Stomach (tissue), 9 donors: Measurements from ENCODE around the gene CAPN14. TPM values are rescaled to one million over a fixed set of nuclear protein-coding genes. Genes with fewer than 3 reads are reported as not detected.

Experiments
- DNase-seq, 2 donors: peaks; one replicate each; pipeline versions ENCODE4 v3.0.0 to v3.0.0-alpha.2; 2013 to 2019
- H3K27ac ChIP-seq, 5 donors: fragments of 200-600 bp in 4 of 5; sonication (generic) in 4 of 5; one replicate each; pipeline ENCODE4 v1.5.1; 2013 to 2019; ENCODE audit warnings: mild to moderate bottlenecking in 1 of 5, moderate library complexity in 1 of 5
- H3K27me3 ChIP-seq, 3 donors: fragments of 200-600 bp; sonication (generic); one replicate each; pipeline ENCODE4 v1.5.1; 2017 to 2019; ENCODE audit warnings: mixed run types in 1 of 3
- H3K36me3 ChIP-seq, 4 donors: fragments of 200-600 bp; sonication (generic); 1 replicate in 3 of 4; 2 replicates in 1 of 4; pipeline ENCODE4 v1.5.1; 2016 to 2019
- H3K4me1 ChIP-seq, 4 donors: fragments of 200-600 bp; sonication (generic); one replicate each; pipeline ENCODE4 v1.5.1; 2016 to 2019
- H3K4me3 ChIP-seq, 4 donors: fragments of 200-600 bp; sonication (generic) in 3 of 4; one replicate each; pipeline ENCODE4 v1.5.1; 2016 to 2019; ENCODE audit warnings: mild to moderate bottlenecking in 1 of 4
- H3K9me3 ChIP-seq, 4 donors: fragments of 200-600 bp; sonication (generic); one replicate each; pipeline ENCODE4 v1.5.1; 2016 to 2019
- CTCF ChIP-seq, 7 experiments: fragments of 450-650 bp in 4 of 7; fragments of 200-600 bp in 3 of 7; sonication (generic) in 3 of 7; IDR thresholded peaks; one replicate each; pipeline ENCODE4 v1.5.1; 2016 to 2019; ENCODE audit warnings: antibody characterized with exemption in 7 of 7, control low read depth in 2 of 7, mild to moderate bottlenecking in 1 of 7
- EP300 ChIP-seq: sonication (generic); formaldehyde crosslinking; IDR thresholded peaks from one replicate; pipeline ENCODE4 v1.6.1; 2017; ENCODE audit warnings: antibody characterized with exemption
- POLR2A ChIP-seq, 4 donors: fragments of 450-650 bp; IDR thresholded peaks; one replicate each; pipeline ENCODE4 v1.6.1; 2016; ENCODE audit warnings: antibody characterized with exemption in 4 of 4, control low read depth in 2 of 4, mild to moderate bottlenecking in 1 of 4, moderate library complexity in 1 of 4
- POLR2AphosphoS5 ChIP-seq, 3 donors: sonication (generic); formaldehyde crosslinking; IDR thresholded peaks; one replicate each; pipeline ENCODE4 v1.6.1; 2016; ENCODE audit warnings: antibody characterized with exemption in 3 of 3
- WGBS, 5 donors: extraction: QIAGEN DNeasy Blood & Tissue Kit in 3 of 5; methylation state at CpG; one replicate each; pipeline versions ENCODE4 v1.1.5 to v1.1.7; 2013 to 2018; 5-methylcytosine and 5-hydroxymethylcytosine counted together
- intact Hi-C: fragments of 100-400 bp; cut with DNase I; formaldehyde crosslinking; loops from one replicate; pipeline ENCODE4 v1.15.1; 2023; ENCODE audit warnings: low total_unique reads
- polyA plus RNA-seq, 3 donors: library from polyadenylated mRNA; stranded (reverse); fragments of 200-250 nt; gene quantifications; one replicate each; pipeline ENCODE4 v1.2.3, GENCODE V29; 2013
- total RNA-seq, 5 donors: library from RNA; depleted of rRNA; stranded (reverse); fragments of >200 nt; gene quantifications; one replicate each; pipeline versions ENCODE4 v1.1.0 to v1.2.3, GENCODE V29; 2014 to 2016
- donor health status: healthy with polysubstance abuse.
- donor health status: Bipolar disorder and iron deficiency.
- donor health status: healthy.

CAPN14 gene
- total and polyA plus RNA-seq, 8 donors, result 0.06 to 66.0 (median 1.3) TPM; not detected in 5

GRCh38 chr2:31222071-31222470 lies 4.8 kb upstream of the CAPN14 start:
- TF ChIP-seq POLR2AphosphoS5 (IDR thresholded peaks at IDR 0.05), result no peak
- no peak for TF ChIP-seq CTCF (IDR thresholded peaks at IDR 0.05)
- no peak for TF ChIP-seq POLR2A (IDR thresholded peaks at IDR 0.05)
- TF ChIP-seq EP300, result no peak
- peaks cover 0 to 4% (median 0%) of the 10 kb centered on the region in 4 donors for H3K4me1 ChIP-seq
- 73 to 84% (median 79%) methylated on average over 4 of the region's 4 CpGs for WGBS, 5 donors
- H3K27ac ChIP-seq, result no peak overlapping the region
- H3K27me3 ChIP-seq, result peaks cover 0 to 21% (median 0%) of the 10 kb centered on the region in 3 donors
- intact Hi-C loops, result no loop called here
- no peak overlapping the region for H3K4me3 ChIP-seq
- no peak for DNase-seq
- no peaks in the 10 kb centered on the region for H3K36me3 ChIP-seq
- H3K9me3 ChIP-seq, result no peaks in the 10 kb centered on the region

- no peak for DNase-seq
- 59 to 72% (median 67%) methylated on average over 6 of the region's 6 CpGs for WGBS, 5 donors
- Histone ChIP-seq H3K4me3 (no peak overlapping the region), H3K27me3 (peaks cover 0 to 16% (median 0%) of the 10 kb centered on the region in 3 donors), H3K27ac (no peak overlapping the region), H3K36me3 (no peaks in the 10 kb centered on the region), H3K4me1 (peaks cover 0 to 4% (median 0%) of the 10 kb centered on the region in 4 donors), H3K9me3 (no peaks in the 10 kb centered on the region)
- TF ChIP-seq CTCF (IDR thresholded peaks at IDR 0.05) (no peak), POLR2A (IDR thresholded peaks at IDR 0.05) (no peak), EP300 (no peak), POLR2AphosphoS5 (IDR thresholded peaks at IDR 0.05) (no peak)
- intact Hi-C loops, result no loop called here
These were observed 4.2 kb upstream of the CAPN14 start for GRCh38 chr2:31221544-31221943.

DNA sequence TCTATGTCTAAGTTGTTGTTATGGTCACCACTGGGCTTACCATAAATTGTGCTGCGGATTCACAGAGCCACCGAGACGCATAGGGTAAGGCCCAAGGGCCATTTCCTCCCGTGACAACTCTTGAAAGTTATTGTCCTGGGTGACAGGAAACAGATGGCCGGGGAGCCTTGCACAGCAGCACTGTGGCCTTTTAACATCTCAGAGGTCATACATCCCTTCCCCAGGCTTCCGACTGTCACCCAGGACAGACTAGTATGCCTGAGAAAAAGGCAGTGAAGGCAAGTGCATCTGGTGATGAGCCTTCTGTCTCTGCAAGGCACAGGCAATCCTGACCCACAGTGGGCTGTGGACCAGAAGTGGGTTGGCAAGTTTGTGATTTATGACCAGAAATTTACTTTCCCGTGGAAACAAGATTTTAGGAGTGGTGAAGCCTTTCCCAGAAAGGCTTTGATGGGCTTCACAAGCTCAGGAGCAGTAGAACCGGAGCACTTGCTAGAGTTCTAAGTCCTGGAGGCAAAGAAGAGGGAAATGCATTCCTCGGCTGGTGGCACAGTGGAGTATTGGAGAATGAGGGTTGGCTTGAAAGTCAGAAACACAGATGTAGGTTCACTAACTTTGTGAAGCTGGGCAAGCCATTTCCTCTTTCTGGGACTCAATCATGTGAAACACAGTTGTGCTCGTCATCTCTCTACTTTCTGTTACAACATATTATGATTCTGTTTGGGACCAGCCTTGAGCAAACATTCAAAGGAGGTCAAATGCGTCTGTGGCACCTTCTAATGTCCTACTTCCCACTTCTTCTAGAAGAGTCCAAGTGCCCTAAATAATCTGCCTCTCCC lies 2.0 kb upstream of the CAPN14 start:
- Histone ChIP-seq H3K4me3 (no peak overlapping the region), H3K27me3 (peaks cover 0 to 14% (median 0%) of the 10 kb centered on the region in 3 donors), H3K4me1 (peaks cover 0 to 4% (median 0%) of the 10 kb centered on the region in 4 donors), H3K9me3 (no peaks in the 10 kb centered on the region), H3K36me3 (no peaks in the 10 kb centered on the region), H3K27ac (peak overlapping the region in 2 of 5 donors; percentile 18 to 29)
- peak in 1 of 2 donors; percentile 66 for DNase-seq
- no peak for TF ChIP-seq POLR2A (IDR thresholded peaks at IDR 0.05)
- no peak for TF ChIP-seq CTCF (IDR thresholded peaks at IDR 0.05)
- no peak for TF ChIP-seq EP300
- TF ChIP-seq POLR2AphosphoS5 (IDR thresholded peaks at IDR 0.05), result no peak
- 55 to 65% (median 60%) methylated on average over 11 of the region's 11 CpGs for WGBS, 5 donors
- intact Hi-C loops, result no loop called here

DNA sequence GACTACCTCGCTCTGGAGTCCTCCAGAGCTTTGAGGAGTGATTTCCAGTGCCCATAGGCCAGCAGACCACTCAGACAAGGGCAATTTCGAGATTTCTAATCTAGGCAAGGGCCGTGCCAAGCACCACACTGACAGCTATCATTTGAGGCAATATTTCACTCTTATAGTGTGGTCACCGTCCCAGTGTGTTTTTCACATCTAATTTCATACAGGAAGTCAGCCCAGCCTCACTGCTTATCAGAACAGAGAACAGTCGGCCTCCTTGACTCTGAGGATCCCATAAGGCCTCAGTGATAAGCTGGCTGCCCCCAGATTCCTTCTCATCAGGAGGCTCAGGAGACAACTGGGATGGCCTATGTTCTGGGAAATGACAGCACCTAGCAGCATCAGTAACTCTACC lies 581 bp downstream of the CAPN14 start:
- peaks cover 0 to 10% (median 0%) of the 10 kb centered on the region in 3 donors for H3K27me3 ChIP-seq
- WGBS, 5 donors, result 55 to 74% (median 70%) methylated on average over 4 to 5 of the region's 5 CpGs
- no peak for TF ChIP-seq CTCF (IDR thresholded peaks at IDR 0.05)
- no peak for TF ChIP-seq POLR2A (IDR thresholded peaks at IDR 0.05)
- TF ChIP-seq POLR2AphosphoS5 (IDR thresholded peaks at IDR 0.05), result no peak
- no peak for TF ChIP-seq EP300

More for the DNA sequence above, 581 bp downstream of the CAPN14 start:
- intact Hi-C loops, result no loop called here
- no peak for DNase-seq
- Histone ChIP-seq H3K4me1 (peaks cover 0 to 4% (median 0%) of the 10 kb centered on the region in 4 donors), H3K9me3 (no peaks in the 10 kb centered on the region), H3K27ac (no peak overlapping the region), H3K4me3 (no peak overlapping the region), H3K36me3 (no peaks in the 10 kb centered on the region)
